ENCODE measurements around the gene SLITRK4.

Gene SLITRK4, protein sequence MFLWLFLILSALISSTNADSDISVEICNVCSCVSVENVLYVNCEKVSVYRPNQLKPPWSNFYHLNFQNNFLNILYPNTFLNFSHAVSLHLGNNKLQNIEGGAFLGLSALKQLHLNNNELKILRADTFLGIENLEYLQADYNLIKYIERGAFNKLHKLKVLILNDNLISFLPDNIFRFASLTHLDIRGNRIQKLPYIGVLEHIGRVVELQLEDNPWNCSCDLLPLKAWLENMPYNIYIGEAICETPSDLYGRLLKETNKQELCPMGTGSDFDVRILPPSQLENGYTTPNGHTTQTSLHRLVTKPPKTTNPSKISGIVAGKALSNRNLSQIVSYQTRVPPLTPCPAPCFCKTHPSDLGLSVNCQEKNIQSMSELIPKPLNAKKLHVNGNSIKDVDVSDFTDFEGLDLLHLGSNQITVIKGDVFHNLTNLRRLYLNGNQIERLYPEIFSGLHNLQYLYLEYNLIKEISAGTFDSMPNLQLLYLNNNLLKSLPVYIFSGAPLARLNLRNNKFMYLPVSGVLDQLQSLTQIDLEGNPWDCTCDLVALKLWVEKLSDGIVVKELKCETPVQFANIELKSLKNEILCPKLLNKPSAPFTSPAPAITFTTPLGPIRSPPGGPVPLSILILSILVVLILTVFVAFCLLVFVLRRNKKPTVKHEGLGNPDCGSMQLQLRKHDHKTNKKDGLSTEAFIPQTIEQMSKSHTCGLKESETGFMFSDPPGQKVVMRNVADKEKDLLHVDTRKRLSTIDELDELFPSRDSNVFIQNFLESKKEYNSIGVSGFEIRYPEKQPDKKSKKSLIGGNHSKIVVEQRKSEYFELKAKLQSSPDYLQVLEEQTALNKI

DNA sequence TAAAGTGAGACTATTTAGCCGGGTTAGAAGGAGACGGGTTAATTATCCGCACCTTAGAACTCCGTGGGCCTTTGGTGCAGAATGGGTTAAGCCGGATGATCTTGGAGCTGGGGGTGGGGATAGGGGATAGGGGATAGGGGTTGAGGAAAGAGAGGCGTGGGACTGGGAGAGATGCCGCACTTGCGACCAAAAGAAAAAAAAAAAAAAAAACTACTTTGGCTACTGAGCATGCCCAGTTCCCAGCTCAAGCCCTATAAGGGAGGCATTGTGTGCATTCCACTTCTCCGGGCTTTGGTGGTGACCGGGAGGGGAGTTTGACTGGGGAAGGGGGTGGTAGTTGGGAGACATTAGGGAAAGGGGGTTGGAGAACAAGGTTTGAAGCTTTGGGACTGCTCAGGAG lies at the start of gene SLITRK4:
SLITRK4 (minus strand) TSS at position 187 of the 400 bp plus-strand sequence. CDS start 4,993 bp downstream, outside the sequence.
- peak; percentile 30 for DNase-seq (ENCODE audit: low spot score)

DNA sequence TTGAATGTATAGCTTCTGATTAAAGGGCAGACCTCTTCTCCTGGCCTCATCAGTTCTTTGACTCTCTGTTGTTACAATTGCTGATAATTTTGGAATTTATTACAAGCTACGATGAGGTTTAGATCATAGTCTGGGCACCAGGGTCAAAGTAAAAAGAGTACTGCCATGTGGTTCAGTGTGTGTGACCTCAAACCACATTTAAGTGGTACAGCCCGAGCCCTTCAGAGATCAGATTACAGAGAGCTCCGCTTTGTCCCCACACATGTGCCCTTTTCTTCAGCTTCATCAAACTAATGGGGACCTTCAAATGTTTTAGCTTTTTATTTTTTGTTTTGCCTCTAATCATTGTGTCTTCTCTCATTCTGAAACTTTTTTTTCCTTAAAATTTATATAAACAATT lies 47.6 kb upstream of the SLITRK4 start:
- no peak for DNase-seq (ENCODE audit: low spot score)

DNA sequence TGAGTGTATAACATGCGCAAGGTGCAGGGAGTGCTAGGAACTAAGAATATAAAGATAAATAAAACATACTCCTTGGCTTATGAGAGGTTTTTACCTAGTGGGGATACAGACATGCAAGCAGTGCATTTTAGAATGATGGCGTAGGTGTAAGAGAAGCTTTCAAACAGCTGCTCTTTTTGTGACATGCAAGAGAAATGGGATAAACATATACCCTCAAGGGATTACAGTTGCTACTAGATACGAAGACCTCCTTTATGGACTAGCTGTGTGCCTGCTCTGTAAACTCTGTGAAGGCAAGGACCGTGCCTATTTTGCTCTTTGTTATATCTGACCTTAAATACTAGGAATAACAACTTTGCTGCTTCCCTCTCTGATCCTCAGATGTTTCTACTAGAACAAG lies 39.0 kb upstream of the SLITRK4 start:
- DNase-seq (ENCODE audit: low spot score), result no peak

DNA sequence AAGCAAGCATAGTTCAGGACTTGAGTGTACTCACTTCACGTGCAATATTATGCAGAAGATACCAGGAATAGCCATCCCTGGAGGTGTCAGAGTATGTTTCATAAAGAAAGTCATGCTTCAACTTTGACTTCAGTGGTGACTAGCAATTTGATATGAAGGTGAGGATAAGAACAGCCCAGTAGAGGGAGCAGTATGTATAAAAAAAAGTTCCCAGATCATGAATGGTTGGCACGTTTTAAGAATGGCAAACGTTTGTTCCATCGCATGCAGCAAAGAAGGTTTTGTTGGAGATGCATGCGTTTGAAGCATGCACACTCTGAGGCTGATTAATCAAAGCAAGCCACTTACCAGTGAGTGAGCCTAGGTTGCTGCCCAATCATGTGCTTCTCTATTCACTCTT lies 33.5 kb upstream of the SLITRK4 start:
- peak; percentile 4 for DNase-seq (ENCODE audit: low spot score)

DNA sequence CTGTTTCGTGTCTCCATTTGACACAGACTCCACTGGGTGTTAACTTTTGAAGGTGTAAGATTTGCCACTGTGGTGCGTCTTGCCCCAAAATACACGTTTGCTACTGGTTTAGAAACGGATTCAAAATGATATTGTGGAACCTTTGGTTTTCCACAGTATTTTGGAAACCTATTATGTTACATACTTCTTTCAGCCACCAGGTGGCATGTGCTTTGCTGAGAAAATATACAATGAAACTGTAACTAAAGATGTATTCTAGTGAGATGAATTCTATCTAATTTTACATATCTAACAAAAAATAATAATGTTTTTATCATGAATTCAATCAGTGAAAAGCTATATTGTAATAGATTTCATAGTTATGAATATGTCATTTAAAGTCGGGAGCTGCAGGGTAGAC lies 28.4 kb upstream of the SLITRK4 start:
- peak; percentile 14 for DNase-seq (ENCODE audit: low spot score)

DNA sequence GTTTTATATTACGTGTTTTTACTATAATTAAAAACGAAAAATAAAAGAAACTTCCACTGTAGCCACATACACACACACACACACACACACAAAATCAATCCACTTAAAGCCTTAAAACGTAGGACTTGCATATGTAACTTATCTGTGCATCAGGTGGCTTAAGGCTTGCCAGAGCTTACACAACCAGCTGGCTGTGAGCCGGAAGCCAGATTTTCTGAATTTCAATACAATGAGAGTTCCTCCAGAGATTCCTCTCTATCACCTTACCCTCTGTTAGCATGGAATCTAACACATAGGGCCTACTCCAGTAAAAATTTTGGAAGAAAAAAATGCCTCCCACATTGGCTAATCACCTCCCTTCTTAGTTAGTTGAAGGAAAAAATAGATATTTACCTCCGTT lies 27.9 kb upstream of the SLITRK4 start:
- DNase-seq (ENCODE audit: low spot score), result no peak

DNA sequence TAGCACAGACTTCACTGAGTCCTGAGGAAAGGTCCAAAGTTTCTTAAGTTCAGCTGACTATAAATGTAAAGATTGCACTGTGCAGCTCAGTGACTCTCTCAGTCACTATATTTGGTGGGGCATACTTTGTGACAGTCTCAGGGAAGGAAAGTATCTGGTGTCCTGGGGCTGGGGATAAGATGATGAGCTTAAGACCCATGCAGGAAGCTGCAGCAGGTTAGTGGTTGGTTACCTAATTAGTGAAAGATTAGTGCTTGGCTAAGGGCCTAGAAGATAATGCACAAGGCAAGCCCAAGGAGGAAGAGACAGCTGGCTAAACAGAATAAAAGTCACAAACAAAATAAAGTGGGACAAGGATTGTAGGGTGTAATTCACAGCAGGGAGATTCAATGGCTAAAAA lies 25.4 kb upstream of the SLITRK4 start:
- no peak for DNase-seq (ENCODE audit: low spot score)

DNA sequence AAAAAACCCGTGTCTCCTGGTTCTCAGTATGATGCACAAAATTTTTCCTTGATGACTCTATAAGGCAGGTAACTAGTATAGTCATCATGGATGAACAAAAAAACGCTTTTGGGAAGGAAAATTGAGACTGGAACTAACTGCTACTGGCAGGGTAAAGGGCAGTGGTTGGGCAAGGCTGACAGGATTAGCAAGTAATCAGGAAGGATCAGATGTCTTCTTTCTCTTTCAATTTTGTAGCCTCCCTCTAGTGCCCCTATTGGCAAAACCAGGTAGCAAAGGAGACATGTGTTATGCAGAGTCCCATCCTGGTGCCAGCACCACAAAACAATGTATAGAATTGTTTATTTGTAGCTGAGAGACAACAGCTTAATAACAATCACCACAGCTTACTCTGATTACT lies 12.8 kb upstream of the SLITRK4 start:
- no peak for DNase-seq (ENCODE audit: low spot score)

DNA sequence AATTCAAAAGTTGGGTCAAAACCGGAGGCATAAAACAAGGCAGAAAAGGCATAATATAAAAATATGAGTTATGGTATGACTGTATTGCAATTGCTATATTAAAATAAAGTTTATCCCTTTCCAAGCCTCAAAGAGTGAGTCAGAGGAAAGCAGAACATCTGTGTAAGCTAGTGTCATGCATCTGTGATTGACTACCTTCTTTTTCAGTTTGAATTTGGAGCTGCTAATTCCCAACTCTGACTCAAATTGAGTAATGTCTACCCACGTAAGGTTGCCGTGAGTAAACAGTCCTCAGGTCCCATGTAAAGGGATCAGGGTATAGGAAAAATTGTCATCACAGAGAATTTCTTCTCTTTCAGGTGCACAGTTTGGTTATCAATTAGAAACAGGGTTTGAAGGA lies 6.5 kb upstream of the SLITRK4 start:
- no peak for DNase-seq (ENCODE audit: low spot score)

DNA sequence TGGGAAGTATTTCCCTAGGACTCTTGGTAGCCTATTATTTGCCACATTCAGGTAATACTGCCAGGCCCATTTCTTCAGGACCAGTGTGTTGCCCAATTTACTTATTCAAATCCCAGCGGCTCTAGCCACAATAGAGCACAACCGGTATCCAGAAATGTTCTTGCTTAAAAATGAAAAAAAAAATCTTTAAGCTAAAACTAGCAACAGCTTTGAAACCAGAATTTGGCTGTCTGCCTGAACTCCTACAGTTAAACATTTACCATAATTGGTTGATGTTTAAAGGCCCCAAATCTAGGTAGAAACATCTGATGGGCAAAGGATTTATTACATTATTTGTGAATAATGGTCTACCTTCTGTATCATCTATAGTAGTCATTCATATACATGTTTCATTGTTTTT lies 930 bp upstream of the SLITRK4 start:
- DNase-seq (ENCODE audit: low spot score), result no peak

DNA sequence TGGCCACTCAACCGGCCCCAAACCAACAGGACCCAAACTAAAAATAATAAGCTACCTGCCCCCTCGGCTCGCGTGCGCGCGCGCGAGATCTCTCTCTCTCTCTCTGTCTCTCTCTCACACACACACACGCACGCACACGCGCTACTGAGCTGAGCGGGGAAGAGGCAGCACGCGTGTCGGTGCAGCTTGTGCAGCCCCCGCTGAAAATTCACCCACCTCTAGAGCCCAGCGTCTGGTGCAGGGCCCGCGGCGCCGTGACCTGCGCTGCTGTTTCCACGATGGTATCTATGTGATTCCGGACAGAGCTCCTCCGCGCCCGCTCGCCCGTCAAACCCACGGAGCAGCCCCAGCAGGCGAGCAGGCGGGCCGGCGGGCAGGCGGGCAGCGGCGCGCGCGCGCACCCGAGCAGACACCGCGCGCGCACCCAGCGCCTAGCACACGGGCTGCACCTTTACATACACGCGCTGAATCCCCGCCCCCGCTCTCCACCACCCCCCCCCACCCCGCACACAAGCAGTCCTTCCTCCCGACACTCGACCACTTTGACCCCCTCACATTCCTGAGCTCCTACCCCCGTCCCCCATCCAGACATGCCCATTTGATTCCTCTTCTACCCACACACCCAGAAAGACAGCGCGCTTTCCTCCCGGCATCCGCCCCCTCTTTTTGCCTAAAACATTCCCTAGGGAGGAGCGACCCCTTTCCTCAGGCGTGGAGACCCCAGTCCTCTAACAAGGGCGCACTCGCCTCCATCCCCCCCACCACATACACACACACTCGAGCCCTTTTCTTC lies 1.0 kb downstream of the SLITRK4 start:
- DNase-seq (ENCODE audit: low spot score), result no peak

DNA sequence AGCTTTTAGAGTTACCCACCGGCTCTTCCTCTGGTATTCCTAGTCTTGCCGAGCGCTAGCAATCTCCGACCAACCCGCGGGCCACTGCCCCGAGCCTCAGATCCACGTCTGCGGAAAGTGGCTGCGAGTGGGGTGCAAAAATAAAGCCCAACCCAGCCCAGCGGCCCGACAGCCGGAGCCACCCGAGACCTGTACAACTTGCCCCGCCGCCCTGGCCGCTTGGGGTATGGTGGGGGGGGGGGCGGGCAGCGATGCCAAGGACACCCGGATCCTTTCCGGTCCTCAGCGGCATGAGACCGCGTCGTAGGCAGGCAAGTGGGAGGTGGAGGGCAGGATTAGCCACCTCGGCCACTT lies 1.6 kb downstream of the SLITRK4 start:
- no peak for DNase-seq (ENCODE audit: low spot score)

DNA sequence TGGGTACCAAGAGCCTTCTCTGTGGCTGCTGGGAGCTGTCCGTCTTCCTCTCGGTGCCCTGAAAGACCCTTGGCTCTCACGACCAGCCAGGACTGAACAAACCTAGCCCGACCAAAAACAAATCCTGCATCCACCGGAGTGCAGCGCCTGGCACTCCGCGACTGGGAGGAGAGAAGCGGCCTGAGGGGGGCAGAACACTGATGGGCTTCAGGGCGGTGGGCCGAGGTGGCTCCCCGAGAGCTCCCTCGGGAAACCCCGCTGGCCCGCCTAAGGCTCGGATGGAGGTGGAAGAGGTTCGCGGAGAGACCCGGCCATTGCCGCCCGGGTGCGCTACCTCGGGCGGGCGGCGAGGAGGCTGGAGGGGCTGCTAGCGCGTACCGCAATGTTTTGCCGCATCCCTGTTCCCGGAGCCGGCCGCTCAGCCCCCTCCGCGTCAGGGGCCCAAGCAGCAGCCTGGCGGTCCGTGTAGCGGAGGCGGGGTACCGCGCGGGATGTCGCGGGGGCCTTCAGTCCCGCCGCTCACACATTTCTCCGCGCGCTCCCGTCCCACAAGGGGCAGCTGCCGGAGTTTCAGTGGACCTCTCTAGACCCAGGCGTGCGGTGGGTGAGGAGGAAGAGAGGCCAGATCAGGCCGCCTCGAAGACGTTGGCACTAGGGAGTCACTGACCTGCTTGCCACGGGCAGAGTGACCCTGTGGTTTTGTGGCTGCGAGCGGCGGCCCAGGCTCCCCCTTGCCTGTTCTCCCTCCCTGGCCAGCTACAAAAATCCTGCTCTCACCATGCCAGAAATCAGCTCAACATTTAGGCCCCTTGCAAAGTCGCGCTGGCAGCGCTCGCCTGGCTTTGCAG lies 2.2 kb downstream of the SLITRK4 start:
- DNase-seq (ENCODE audit: low spot score), result no peak

DNA sequence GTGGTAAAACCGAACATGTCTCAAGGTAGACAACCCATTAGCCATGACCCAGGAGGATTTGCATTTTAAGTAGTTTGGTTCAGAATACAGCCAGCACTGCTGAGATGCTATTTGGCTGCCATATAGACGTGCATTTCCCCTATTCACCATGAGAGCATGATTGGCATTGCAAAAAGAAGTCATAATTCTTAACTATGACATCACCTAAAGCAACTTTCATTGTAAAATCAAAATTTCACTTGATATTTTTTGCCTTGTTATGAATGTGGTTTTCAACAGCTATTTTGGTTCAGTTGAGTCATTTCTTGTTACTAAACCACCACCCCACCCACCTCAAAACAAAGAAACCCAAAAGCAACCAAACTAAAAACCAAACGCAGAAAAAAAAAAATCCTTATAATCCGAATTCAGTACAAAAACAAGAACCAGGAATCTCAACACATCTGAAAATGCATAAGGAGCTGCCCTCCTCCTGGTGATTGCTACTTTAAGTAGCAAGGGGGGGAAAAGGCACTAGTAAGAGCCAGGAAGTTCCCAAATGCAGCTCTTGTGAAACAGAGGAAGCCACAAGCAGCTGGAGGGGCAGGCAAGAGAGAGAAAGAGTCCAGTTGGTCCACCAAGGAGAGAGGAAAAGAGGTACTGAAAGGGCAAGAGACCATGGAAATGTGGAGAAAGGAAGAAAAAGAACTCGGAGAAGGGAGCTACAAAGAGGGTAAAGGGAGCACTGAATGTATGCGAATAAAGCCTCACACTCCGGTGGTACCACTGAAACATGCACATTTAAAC lies 3.1 kb downstream of the SLITRK4 start:
- no peak for DNase-seq (ENCODE audit: low spot score)

DNA sequence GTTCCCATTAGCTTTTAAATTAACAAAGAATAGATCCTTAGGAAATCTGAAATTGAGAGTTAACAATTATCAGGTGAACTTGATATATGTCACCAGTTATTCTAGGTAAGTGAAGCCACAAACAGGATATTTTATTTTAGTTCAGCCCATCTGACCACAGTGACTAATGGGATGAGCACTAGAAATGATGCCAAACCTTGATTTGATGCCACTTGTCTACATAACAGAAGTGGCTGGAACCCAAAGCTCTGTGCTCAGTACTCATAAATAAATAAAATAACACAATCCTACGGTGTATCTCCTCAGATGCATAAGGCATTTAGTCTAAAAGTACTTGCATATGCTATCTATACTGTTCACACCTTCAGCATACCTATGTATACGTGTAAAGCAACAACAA lies 12.2 kb downstream of the SLITRK4 start:
- DNase-seq (ENCODE audit: low spot score), result no peak

DNA sequence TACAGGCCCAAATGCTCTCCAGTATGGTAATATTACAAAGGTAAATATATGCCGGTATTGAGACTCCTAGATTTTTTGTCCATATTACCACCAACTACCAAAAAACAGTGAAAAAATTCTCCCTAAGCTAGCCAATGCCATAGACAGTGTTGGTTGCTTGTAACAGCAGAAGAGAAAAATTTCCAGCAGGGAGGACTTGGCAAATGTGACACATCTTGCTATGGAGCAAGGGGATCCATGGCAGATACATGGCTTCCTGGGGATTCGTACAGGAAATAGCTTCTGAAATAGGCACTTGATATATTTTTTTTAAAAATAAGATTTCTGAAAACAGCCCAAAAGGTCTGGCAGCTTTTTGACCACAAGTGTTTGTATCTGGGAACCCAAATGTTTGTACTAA lies 14.6 kb downstream of the SLITRK4 start:
- DNase-seq (ENCODE audit: low spot score), result no peak

DNA sequence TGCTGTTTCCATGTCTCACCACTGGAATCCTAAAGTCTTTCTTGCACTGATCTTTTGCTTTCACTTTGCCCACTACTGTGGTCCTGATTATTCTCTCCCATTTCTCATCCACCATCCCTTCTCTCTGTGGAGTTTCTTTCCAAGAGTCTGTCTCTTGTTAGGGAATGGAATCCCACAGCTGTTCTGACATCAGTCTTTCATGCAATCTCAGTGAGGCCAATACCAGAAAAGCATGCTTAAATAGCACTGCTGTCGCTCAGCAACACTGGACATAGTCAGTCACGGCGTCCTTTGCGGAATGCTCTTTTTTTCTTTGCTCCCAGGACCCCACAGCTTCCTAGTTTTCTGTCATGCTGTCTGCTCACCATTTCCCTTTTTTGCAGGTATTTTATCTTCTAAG lies 20.1 kb downstream of the SLITRK4 start:
- DNase-seq (ENCODE audit: low spot score), result no peak

DNA sequence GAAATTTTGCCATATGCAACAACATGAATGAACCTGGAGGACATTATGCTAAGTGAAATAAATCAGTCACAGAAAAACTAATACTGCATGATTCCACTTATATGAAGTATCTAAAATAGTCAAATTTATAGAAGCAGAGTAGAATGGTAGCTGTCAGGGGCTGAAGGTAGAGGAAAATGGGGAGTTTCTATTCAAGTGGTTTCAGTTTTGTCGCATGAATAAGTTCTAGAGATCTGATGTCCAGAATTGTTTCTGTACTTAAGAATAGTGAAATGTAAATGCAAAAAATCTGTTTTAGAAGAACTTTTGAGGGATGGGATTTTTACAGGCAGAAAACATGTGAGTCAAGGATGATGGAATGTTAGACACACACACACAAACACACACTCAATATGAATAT lies 34.1 kb downstream of the SLITRK4 start:
- no peak for DNase-seq (ENCODE audit: low spot score)

DNA sequence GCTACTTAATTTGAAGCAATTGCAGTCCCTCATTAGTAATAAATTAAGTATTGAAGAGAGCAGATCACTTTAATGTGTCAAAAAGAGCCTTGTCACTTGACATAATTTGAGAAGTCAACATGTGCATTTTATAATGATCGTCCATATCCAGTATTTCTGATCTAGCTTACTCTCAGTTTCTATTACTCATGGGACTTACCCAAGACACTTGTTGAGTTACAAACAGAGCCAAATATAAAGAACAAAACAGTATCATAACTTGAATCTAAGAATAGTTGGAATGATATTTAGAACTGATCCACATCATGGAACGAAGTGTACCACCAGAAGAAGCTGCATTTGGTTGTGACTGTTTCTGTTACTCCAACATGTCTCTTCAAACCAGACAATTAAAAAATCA lies 54.7 kb downstream of the SLITRK4 start:
- no peak for DNase-seq (ENCODE audit: low spot score)

DNA sequence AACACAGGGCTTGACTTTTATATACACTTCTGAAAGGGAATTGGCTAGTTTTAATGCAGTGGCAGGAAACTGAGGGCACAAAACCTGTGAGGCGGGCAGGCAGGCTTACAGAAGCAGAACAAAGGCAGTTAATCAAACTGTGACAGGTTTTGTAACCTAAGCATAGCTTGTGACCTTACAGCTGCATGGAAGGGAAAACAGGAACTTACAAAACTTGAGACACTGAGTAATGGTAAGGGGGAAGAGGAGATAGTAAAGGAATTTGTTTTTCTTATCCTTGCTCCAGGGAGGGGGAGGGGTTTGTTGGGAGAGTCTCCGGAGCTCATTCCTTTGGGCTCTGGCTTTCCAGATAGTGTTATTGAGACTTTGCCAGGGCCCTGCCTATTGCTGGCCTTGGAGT lies 55.6 kb downstream of the SLITRK4 start:
- DNase-seq (ENCODE audit: low spot score), result no peak

Measured in pons (tissue), 1 donor.